Esophagus squamous epithelium (tissue), 4 donors: ENCODE results near the gene HHLA2.

Experiments used
- POLR2A ChIP-seq, 4 donors: fragments of 450-650 bp; IDR thresholded peaks; one replicate each; pipeline ENCODE4 v1.6.1; 2017; ENCODE audit warnings: antibody characterized with exemption in 4 of 4, mild to moderate bottlenecking in 4 of 4, moderate library complexity in 3 of 4
- TF ChIP-seq, protein P1 (sequence below), 6 experiments: fragments of 450-650 bp in 4 of 6; fragments of 200-600 bp in 2 of 6; sonication (generic) in 2 of 6; IDR thresholded peaks; one replicate each; pipeline ENCODE4 v1.5.1; 2016 to 2019; ENCODE audit warnings: antibody characterized with exemption in 6 of 6, mild to moderate bottlenecking in 4 of 6, moderate library complexity in 4 of 6

DNA sequence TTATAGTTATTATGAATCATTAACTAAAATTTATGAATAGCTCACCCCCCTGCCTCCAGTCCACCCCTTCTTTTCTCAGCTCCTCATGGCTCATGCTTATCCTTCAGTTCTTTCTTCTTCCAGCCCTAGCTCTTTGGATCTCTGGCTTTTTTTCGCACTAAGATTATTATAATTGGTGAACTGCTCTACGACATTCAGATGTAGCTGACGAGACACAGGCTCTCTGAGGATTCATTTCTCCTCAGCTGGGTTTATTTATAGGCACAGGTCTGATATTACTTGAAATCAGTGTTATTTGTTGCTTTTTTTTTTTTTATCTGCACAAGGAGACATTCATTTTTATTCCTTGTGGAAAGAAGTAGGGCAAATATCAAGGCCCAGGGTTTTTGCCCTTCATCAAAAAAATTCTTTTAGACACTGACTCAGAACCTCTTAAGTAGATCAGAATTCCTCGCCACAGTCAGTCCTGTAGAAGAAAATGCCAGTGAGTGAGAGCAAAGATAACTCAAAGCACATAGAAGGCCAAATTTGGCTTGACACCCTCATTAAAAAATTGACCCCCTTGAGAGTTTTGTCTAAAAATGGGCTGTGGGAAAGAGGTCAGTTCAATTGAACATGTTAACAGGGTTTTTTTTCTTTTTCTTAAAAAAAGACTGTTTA is 107.5 kb downstream of the HHLA2 start:
- TF ChIP-seq, protein P1, sequence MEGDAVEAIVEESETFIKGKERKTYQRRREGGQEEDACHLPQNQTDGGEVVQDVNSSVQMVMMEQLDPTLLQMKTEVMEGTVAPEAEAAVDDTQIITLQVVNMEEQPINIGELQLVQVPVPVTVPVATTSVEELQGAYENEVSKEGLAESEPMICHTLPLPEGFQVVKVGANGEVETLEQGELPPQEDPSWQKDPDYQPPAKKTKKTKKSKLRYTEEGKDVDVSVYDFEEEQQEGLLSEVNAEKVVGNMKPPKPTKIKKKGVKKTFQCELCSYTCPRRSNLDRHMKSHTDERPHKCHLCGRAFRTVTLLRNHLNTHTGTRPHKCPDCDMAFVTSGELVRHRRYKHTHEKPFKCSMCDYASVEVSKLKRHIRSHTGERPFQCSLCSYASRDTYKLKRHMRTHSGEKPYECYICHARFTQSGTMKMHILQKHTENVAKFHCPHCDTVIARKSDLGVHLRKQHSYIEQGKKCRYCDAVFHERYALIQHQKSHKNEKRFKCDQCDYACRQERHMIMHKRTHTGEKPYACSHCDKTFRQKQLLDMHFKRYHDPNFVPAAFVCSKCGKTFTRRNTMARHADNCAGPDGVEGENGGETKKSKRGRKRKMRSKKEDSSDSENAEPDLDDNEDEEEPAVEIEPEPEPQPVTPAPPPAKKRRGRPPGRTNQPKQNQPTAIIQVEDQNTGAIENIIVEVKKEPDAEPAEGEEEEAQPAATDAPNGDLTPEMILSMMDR (IDR thresholded peaks at IDR 0.05) = no peak
- no peak for TF ChIP-seq POLR2A (IDR thresholded peaks at IDR 0.05)
